ENCODE results near the gene SPPL2B.

Gene SPPL2B

DNA sequence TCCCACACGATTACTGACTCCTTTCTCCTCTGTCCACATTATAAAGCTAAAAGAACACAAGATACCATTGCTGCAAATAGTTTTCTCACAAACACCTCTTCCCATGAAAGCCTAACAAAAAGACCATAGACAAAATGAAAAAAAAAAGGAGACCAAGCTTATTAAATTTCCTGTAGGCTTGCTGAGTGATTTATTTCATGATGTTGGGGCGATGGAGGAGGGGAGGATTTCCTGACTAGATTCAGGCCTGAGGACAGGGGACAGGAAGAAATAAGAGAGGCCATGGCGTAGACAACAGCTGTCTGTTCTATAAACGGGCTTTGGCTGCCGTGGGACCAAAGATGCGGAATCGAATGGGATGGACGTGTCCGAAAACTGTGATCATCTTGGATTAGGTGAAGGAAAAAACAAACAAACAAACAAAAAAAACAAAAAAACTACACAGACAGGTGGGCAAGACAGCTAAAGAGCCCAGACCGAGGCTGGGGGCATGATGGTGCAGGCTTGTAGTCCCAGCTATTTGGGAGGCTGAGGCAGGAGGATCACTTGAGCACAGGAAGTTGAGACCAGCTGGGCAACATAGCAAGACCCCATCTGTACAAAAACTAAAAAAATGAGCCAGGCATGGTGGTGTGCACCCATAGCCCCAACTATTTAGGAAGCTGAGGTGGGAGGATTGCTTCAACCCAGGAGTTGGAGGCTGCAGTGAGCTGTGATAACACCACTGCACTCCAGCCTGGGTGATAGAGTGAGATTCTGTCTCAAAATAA, 36.9 kb downstream of the SPPL2B start:
- H3F3A ChIP-seq (ENCODE audit: insufficient read depth, low read length) = no peaks in the 10 kb centered on the region; the same call in 1 of the 2 replicates
- H3K4me1 ChIP-seq (ENCODE audit: low read length) = no peaks in the 10 kb centered on the region
- no peaks in the 10 kb centered on the region for H4K20me1 ChIP-seq (ENCODE audit: insufficient read depth, low read length)
- no peak overlapping the region for H3K9ac ChIP-seq (ENCODE audit: low read length)
- H3K4me2 ChIP-seq (ENCODE audit: low read depth, low read length) = no peak overlapping the region
- H3K4me3 ChIP-seq (ENCODE audit: low read length) = no peak overlapping the region
- H2AFZ ChIP-seq (ENCODE audit: low read length) = no peak overlapping the region
- no peak for DNase-seq
- H3K36me3 ChIP-seq (replicated peaks; ENCODE audit: insufficient read depth, low read length) = no peaks in the 10 kb centered on the region
- no peaks in the 10 kb centered on the region for H3K9me3 ChIP-seq (replicated peaks; ENCODE audit: insufficient read depth, low read length)
- H3K9me2 ChIP-seq (replicated peaks; ENCODE audit: insufficient read depth, low read length) = no peaks in the 10 kb centered on the region
- no peak for TF ChIP-seq EZH2phosphoT487 (IDR thresholded peaks at IDR 0.05; ENCODE audit: low read length)
- TF ChIP-seq, protein P1, sequence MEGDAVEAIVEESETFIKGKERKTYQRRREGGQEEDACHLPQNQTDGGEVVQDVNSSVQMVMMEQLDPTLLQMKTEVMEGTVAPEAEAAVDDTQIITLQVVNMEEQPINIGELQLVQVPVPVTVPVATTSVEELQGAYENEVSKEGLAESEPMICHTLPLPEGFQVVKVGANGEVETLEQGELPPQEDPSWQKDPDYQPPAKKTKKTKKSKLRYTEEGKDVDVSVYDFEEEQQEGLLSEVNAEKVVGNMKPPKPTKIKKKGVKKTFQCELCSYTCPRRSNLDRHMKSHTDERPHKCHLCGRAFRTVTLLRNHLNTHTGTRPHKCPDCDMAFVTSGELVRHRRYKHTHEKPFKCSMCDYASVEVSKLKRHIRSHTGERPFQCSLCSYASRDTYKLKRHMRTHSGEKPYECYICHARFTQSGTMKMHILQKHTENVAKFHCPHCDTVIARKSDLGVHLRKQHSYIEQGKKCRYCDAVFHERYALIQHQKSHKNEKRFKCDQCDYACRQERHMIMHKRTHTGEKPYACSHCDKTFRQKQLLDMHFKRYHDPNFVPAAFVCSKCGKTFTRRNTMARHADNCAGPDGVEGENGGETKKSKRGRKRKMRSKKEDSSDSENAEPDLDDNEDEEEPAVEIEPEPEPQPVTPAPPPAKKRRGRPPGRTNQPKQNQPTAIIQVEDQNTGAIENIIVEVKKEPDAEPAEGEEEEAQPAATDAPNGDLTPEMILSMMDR (IDR thresholded peaks at IDR 0.05; ENCODE audit: low read length) = no peak
- TF ChIP-seq EZH2 (optimal IDR thresholded peaks at IDR 0.05; ENCODE audit: low read depth, low read length) = no peak
- peaks cover 51% of the 10 kb centered on the region for H3K27me3 ChIP-seq (replicated peaks; ENCODE audit: insufficient read depth, low read length)
- H3K27ac ChIP-seq (ENCODE audit: low read length) = no peak overlapping the region
- H3K79me2 ChIP-seq (ENCODE audit: low read length) = no peaks in the 10 kb centered on the region

DNA sequence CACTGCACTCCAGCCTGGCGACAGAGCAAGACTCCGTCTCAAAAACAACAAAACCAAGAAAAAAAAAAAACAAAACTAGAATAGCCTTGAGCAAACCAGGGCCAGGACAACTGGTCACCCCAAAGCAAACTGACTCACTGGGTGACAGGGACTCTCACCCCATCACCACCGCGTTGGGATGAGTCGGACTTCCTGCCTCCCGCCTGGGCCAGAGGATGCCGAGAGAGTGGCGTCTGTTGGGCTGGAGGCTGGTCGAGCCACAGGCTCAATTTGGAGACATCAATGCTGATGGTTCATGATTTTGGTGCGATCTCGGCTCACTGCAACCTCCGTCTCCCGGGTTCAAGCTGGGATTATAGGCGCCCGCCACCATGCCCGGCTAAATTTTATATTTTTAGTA, 43.2 kb downstream of the SPPL2B start:
- peaks cover 52% of the 10 kb centered on the region for H3K27me3 ChIP-seq (replicated peaks; ENCODE audit: insufficient read depth, low read length)
- no peaks in the 10 kb centered on the region for H3K79me2 ChIP-seq (ENCODE audit: low read length)
- no peak overlapping the region for H3K4me3 ChIP-seq (ENCODE audit: low read length)
- H4K20me1 ChIP-seq (ENCODE audit: insufficient read depth, low read length) = no peaks in the 10 kb centered on the region
- H3K9ac ChIP-seq (ENCODE audit: low read length) = no peak overlapping the region
- TF ChIP-seq, protein P1 (IDR thresholded peaks at IDR 0.05; ENCODE audit: low read length) = no peak
- TF ChIP-seq EZH2phosphoT487 (IDR thresholded peaks at IDR 0.05; ENCODE audit: low read length) (no peak), EZH2 (optimal IDR thresholded peaks at IDR 0.05; ENCODE audit: low read depth, low read length) (no peak)
- no peak overlapping the region for H3K4me2 ChIP-seq (ENCODE audit: low read depth, low read length)
- H3F3A ChIP-seq (ENCODE audit: insufficient read depth, low read length) = no peaks in the 10 kb centered on the region; the same call in 1 of the 2 replicates
- no peak overlapping the region for H3K27ac ChIP-seq (ENCODE audit: low read length)
- no peak overlapping the region for H2AFZ ChIP-seq (ENCODE audit: low read length)
- H3K9me2 ChIP-seq (replicated peaks; ENCODE audit: insufficient read depth, low read length) = no peaks in the 10 kb centered on the region
- DNase-seq = no peak
- no peaks in the 10 kb centered on the region for H3K4me1 ChIP-seq (ENCODE audit: low read length)
- H3K36me3 ChIP-seq (replicated peaks; ENCODE audit: insufficient read depth, low read length) = no peaks in the 10 kb centered on the region
- H3K9me3 ChIP-seq (replicated peaks; ENCODE audit: insufficient read depth, low read length) = no peaks in the 10 kb centered on the region; the same call in 1 of the 2 replicates

DNA sequence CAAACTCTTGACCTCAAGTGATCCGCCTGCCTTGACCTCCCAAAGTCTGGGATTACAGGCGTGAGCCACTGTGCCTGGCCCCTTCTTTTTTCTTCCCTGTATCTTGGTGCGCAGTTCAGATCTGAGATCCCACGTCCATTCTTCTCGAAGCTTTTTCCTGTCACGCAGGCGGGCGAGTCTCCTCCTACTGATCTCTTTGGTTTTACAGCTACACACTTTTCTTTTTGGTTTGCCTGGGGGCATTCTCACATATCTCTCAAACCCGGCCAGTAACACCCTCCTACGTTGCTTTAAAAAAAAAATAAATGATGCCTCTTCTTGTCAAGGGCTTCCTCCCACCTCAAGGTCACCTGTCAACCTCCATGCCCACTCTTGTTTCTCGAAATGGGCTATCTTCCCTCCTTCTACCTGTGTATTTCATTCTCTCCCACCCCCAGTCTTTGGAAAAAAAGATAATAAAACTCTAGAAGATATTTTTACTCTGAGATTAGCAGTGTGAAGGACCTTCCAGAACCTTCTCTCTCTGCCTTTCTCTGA, 43.7 kb downstream of the SPPL2B start:
- Histone ChIP-seq H3K27ac (ENCODE audit: low read length) (no peak overlapping the region), H3K4me3 (ENCODE audit: low read length) (no peak overlapping the region), H3K4me2 (ENCODE audit: low read depth, low read length) (no peak overlapping the region), H4K20me1 (ENCODE audit: insufficient read depth, low read length) (no peaks in the 10 kb centered on the region), H3K9ac (ENCODE audit: low read length) (no peak overlapping the region), H3K4me1 (ENCODE audit: low read length) (no peaks in the 10 kb centered on the region), H3F3A (ENCODE audit: insufficient read depth, low read length) (no peaks in the 10 kb centered on the region; the same call in 1 of the 2 replicates), H3K27me3 (replicated peaks; ENCODE audit: insufficient read depth, low read length) (peaks cover 53% of the 10 kb centered on the region), H3K9me2 (replicated peaks; ENCODE audit: insufficient read depth, low read length) (no peaks in the 10 kb centered on the region), H2AFZ (ENCODE audit: low read length) (no peak overlapping the region), H3K9me3 (replicated peaks; ENCODE audit: insufficient read depth, low read length) (no peaks in the 10 kb centered on the region; the same call in 1 of the 2 replicates), H3K36me3 (replicated peaks; ENCODE audit: insufficient read depth, low read length) (no peaks in the 10 kb centered on the region), H3K79me2 (ENCODE audit: low read length) (no peaks in the 10 kb centered on the region)
- TF ChIP-seq EZH2phosphoT487 (IDR thresholded peaks at IDR 0.05; ENCODE audit: low read length) (no peak), EZH2 (optimal IDR thresholded peaks at IDR 0.05; ENCODE audit: low read depth, low read length) (no peak)
- TF ChIP-seq, protein P1 (IDR thresholded peaks at IDR 0.05; ENCODE audit: low read length) = no peak
- no peak for DNase-seq

Measured in MM.1S (cell line).